ENCODE measurements around the gene OR5B21.

The OR5B21 gene

DNA sequence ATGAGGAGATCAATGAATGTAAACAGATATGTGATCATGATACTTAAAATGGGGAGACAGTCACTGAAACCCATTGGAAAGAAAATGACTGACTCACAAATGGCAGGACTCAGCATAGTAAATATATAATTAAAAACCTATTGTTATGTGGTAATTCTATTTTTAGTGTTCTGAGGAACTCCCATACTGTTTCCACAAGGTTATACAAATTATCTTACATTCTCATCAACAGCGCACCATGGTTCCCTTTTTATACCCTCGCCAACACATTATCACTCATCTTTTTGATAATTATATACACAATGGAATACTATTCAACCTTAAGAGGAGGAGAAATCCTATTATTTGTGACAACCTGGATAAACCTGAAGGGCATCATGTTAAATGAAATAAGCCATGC lies 17.1 kb downstream of the OR5B21 start:
- no peak for DNase-seq

DNA sequence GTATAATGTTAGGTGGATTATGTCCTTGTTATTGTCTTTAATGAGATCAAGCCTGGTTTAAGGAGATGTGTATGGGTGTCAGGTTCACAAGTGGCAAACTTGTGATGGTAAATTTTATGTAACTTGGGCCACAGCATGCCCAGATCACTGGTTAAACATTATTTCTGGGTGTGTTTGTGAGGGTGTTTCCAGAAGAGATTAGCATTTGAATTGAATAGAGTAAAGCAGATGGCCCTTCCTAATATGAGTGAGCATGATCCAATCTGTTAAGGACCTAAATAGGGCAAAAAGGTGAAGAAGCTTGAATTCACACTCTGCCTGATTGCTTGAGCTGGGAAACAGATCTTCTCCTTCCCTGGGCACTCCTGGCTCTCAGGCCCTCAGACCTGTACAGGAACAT lies 20.7 kb downstream of the OR5B21 start:
- DNase-seq = no peak

- no peak for DNase-seq
Measured at GRCh38 chr11:58485961-58486360, 21.9 kb downstream of the OR5B21 start.

DNA sequence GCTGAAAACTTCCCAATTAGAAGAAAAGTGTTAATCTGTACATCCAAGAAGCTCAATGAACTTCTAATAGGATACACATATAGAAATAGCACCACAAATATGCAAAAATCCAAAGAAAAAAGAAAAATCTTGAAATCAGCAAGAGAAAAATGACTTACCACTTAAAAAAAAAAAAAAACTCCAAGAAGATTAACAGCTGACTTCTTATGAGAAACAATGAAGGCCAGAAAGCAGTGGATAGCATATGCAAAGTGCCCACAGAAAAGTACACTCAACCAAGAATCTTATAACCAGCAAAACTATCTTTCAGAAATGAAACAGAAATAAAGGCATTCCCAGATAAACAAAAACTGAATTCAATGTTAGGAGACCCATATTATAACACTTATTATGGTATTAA lies 36.0 kb downstream of the OR5B21 start:
- DNase-seq = no peak

GRCh38 chr11:58466293-58466692 lies 41.6 kb downstream of the OR5B21 start:
- no peak for DNase-seq

DNA sequence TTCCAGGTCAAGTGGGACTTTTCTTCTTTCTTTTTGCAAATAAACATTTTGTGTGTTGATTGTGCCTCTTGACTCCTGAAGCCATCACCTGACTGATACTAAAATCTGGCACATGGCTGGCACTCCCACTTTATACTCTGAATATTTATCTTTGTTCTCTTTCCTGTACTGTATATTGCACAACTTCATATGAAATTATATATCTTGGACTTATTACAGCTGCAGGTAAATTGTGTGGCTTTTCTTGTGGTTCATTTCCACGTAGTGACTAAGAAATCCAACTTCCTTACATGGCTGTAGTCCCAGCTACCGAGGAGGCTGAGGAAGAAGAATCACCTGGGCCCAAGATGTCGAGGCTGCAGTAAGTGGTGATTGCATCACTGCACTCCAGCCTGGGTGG lies 42.2 kb downstream of the OR5B21 start:
- no peak for DNase-seq

Measured in inflammatory macrophage (primary cell).